GM18502 (cell line): Measurements from ENCODE around the gene ATOX1.
"Not testable (repeated sequence)": the region's sequence is repeated elsewhere in the genome, so short reads cannot be mapped to it uniquely, and the experiment has no call there.

ENCODE experiments used
- ATAC-seq: cut with Tn5 transposase; IDR thresholded peaks from one replicate; pipeline ENCODE4 v1.9.1; 2021; ENCODE audit warnings: mild to moderate bottlenecking; ENCODE audit not compliant: unreplicated experiment, poor library complexity

ATOX1 gene

DNA sequence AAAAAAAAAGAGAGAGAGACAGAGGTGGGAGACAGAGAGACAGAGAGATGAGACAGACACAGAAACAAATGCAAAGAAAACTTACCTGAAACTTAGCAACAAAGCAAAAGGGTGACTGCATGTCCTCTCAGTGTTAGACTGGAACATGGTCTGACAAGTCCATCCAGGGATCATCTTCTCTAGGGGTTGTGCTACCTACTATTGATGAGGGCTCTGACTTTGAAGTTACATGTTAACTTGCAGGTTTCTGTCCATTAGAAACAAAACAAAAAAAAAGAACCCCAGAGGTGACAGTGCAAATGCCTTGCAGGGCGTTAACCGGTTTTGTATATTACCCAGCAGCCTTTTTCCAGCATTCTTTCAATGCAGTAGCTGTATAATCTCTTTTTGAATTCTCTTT lies 58.1 kb downstream of the ATOX1 start:
- no peak for ATAC-seq

GRCh38 chr5:151699071-151699901 lies 59.1 kb downstream of the ATOX1 start:
- no peak for ATAC-seq

DNA sequence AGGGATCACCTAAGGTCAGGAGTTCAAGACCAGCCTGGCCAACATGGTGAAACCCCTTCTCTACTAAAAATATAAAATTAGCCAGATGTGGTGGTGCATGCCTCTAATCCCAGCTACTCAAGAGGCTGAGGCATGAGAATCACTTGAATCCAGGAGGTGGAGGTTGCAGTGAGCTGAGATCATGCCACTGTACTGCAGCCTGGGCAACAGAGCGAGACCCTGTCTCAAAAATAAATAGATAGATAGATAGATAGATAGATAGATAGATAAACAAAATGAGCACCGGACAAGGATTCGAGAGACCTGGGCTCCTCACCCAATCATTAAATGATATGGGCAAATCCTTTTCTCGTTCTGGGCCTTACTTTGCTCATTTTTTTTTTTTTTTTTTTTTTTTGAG lies 60.4 kb downstream of the ATOX1 start:
- not testable (repeated sequence) for ATAC-seq

DNA sequence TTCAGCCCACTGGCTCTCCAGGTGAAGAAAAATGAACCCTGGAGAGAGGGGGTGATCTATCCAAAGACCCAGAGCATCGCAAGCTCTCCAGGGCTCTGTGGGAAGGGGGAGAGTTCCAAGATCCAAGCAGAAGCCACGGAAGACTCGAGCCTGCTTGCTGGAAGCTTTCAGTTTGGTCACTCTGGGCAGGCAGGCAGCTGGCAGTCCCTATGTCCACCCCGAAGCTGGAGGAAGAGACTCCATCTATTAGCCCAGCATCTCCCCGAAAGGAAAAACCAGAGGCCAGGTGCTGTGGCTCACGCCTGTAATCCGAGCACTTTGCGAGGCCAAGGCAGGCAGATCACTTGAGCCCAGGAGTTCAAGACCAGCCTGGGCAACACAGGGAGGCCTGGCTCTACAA lies 61.0 kb downstream of the ATOX1 start:
- ATAC-seq, result no peak

DNA sequence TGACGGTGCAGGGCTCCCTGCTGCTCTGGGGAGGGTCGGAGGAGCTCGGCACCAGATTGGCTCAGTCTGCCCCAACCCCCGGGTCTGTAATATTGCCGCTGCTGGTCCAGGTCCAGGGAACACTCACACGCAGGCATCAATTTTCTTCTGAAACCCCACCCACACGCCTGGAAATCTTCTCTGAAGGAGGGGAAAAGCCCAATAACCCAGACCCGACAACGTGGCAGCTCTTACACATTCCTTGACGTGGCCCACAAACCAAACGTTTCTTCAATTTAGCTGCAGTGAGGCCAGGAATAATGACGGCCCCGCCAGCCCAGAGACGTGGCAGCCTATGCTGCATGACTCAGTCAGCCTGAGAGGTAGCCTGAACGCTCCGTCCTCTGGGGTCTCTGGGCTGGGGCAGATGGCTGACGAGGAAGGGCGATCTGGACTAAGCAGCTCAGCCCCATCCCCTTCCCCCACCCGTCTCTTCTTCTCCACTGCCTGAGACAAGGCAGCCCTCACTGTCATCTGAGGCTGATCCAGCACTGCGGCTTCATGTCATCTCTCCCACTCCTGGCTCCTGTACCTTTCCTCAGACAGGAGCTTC lies 61.9 kb downstream of the ATOX1 start:
- ATAC-seq, result no peak

DNA sequence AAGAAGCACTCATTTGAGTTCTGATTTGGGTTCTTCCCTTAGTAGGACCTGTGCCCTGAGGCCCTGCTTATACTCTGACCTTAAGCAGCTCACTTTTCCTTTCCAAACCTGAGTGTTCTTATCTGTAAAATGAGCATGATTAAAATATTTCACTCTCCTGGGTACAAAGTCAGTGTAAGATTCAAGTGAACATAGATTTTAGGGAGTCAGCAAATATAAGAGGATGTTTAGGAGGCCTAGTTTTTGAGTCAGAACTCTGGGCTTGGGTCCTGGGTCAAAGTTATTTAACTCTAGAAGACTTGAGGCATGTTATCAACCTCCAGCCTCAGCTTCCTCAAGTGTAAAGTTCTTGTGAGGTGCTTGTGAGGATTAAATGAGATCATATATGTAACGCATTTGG lies 63.0 kb downstream of the ATOX1 start:
- ATAC-seq, result no peak

GRCh38 chr5:151694035-151694485 lies 64.4 kb downstream of the ATOX1 start:
- ATAC-seq, result no peak
